HG03460 (cell line): Measurements from ENCODE around the gene RGS19.

Experiments used
- ATAC-seq: cut with Tn5 transposase; IDR thresholded peaks from one replicate; pipeline ENCODE4 v1.9.1; 2021; ENCODE audit not compliant: unreplicated experiment

RGS19 gene

DNA sequence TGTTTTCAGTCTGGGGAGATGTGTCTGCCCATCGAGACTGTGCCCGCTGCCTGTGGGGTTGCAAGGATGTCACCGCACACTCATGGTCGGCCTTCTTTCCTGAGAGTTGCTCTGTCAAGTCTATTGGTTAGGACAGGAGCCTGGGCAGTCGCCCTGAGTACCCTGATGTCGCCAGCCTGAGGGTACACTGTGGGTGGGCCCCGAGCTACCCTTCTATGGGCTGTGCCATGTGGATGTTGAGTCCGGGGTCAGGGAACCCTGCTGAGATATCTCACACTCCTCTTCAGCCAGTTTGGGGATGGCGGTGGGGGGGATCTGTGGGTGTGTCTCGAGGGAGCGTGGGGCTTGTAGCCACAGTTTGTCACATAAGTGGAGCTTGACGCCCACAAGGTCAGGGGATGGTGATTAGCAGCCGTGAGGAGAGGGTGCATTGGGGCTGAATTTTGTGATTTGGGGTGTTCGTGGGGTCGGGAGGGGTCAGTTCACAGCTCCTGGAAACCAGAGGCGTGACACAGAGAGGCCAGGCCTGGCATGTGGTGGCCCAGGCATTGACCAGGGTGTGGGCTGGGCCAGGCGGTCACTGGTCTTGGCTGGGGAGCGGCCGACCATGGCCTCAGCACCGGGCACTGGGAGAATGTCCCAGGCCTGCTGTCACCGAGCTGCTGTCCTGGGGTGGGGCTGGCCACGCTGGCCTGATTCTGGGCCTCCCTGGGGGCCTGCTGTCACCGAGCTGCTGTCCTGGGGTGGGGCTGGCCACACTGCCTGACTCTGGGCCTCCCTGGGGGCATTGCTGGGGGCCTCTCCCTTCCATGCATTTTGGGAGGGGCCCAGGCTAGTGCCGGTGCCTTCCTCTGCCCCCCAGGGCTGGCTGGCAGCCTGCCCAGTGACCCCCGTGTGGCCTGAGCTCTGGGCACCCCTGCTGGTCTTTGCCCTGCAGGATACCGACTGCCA lies 29.7 kb upstream of the RGS19 start:
- ATAC-seq: no peak

DNA sequence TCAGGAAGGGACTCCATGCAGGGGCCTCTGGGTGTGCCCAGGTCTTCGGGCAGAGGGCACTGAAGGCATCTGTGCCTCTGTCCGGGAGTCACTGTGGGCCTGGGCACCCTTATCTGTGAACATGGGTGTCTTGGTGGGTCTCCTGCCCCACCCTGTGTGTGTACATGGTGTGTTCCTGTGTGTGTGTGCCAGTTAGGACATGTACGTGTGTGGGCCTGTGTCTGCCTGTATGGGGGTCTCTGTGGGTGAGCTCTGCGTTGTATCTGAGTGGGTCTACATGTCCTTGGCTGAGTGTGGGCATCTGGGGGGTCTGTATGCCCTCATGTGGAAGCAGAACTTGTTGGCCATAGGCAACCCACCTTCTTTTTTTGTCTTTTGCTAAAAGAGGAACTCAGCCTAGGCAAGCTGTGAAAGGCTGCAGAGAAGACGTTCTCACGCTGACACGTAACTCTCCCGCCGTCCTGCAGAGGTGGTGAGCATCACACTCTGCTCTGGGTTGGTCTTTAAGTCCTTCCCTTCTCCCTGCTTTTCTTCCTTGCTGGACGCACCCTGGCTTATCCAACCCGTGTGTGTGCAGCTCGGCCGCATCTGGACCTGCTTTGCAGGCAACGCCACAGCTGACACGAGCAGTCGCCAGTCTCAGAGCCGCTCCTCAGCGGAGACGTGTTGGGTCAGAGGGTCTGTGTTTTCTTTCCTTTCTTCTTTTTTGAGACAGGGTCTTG lies 28.6 kb upstream of the RGS19 start:
- no peak for ATAC-seq

DNA sequence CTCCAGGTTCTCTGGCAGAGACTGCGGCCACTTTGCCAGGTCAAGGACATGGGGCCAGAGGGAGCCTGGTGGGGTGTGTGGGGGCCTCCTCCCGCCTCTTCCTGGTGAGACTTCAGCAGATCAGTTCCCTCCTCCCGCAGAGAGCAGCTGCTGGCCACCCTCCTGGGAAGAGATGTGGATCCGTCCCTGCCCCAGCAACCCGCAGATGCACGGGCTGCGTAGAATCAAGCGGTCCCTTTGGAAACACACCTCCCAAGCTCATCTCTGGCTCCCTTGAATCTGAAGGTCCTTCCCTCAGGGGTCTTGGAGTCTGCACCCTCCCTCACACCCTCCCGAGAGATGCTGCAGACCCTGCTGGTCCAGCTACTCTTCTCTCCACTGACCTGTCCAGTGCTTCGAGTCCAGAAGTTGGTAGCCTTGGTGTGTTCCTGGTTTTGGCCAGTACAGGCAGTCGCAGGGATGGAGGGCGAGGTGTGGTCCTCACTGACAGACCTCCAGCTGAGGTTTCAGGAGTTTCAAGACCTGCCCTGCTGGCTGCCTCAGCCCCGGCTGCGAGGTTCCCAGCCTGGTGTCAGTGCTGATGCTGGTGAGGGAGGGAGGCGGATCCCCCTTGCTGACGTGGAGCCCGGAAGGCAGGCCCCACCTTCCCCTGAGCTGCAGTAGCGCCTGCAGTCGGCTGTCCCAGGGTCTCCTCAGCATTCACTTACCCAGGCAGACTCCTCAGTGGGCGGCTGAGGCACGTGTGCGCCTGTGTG lies 27.8 kb upstream of the RGS19 start, which contains the start of gene NPBWR2:
Gene NPBWR2 (minus strand): TSS at position 585 of the 755 bp plus-strand sequence. CDS start 734 bp downstream, outside the sequence.
- no peak for ATAC-seq

DNA sequence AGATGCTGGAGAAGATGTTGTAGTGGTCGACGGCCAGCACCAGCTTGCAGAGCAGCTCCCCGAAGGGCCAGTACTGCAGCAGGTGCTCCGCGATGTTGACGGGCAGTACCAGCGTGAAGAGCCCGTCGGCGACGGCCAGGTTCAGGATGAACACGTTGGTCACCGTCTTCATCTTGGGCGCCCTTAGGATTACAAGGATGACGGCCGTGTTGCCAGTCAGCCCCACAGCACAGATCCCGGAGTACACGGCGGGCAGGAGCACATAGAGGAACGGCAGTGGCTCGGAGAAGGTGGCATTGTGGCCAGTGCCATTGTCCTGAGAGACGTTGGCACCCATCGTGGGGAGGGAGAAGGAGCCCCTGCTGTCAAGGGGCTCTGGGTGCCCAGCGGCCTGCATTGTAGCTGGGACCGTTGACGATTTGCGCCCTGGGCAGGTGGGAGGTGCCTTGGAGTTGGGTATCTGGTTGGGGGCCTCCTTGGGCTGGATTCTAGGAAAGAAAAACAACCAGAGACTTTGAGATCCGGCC lies 27.2 kb upstream of the RGS19 start:
- no peak for ATAC-seq

DNA sequence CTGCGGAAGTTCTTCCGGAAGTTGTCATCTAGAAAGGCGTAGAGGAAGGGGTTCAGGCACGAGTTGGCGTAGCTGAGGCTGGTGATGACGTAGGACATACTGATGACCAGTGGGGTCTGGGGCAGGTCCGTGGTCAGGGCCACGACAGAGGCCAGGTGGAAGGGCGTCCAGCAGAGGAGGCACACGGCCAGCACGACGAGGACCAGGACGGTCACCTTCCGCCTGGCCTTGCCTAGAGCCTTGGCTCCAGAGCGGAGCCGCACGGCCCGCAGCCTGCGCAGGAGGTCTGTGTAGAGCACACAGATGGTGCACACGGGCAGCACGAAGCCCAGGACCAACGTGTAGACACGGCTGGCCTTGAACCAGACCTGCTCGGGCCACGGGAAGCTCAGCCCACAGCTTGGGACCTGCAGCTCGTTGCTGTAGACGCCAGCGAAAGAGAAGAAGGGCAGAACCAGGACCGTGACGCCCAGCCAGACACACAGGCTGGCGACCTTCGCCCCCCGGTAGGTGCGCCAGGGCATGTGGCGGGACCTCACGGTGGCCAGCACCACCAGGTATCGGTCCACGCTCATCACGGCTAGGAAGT lies 26.6 kb upstream of the RGS19 start:
- no peak for ATAC-seq

DNA sequence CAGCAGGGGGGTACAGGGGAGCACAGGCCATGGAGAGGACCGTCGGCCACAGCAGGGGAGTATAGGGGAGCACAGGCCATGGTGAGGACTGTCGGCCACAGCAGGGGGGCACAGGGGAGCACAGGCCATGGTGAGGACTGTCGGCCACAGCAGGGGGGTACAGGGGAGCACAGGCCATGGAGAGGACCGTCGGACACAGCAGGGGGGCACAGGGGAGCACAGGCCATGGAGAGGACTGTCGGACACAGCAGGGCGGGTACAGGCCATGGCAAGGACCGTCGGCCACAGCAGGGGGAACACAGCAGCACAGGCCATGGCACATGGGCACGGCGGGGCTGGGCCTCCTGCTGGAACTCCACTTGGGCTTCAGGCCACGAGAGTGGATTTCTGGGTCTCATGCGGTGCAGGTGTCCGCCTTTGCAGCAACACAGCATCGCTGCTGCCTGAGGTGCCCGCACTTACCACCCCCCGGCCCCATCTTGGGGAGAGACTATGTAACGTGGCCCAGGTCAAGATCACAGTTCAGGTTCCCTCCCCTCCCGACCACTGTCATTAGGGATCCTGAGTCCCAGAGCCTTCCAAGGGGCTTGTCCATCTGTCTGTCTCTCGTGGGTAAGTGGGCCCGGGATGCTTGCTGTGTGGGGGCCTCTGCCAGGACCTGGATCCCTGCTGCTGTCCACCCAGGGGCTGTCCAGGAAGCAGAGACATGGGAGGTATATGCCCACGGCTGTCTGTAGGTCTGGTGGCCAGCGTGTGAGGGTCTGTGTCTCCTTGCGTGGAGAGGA lies 25.5 kb upstream of the RGS19 start:
- ATAC-seq: no peak

DNA sequence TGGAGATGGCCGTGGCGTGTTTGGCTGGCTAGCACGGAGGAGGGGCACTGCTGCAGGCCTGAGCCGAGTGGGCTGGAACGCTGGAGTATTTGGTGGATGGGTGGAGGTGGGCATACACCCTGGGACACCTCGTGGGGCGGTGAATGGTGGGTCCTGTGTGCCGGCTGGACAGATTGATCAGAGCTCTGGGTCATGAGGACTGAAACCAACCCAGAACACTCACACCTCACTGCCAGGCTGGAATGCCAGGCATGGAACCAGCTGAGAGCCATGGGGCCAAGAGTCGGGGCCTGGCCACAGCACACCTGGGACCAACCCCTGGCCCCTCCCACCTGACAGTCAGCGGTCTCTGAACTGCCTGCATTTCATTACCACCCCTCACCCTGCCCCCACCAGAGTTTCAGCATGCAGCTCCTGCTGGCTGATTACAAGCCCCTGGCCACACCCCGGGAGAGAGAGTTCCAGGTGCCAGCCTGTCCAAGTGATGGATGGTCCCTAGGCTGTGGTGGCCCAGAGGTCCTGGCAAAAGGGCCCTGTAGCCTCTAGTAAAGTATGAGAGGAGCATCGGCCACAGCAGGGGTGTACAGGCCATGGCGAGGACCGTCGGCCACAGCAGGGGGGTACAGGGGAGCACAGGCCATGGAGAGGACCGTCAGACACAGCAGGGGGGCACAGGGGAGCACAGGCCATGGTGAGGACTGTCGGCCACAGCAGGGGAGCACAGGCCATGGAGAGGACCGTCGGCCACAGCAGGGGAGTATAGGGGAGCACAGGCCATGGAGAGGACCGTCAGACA lies 24.8 kb upstream of the RGS19 start:
- ATAC-seq: no peak

DNA sequence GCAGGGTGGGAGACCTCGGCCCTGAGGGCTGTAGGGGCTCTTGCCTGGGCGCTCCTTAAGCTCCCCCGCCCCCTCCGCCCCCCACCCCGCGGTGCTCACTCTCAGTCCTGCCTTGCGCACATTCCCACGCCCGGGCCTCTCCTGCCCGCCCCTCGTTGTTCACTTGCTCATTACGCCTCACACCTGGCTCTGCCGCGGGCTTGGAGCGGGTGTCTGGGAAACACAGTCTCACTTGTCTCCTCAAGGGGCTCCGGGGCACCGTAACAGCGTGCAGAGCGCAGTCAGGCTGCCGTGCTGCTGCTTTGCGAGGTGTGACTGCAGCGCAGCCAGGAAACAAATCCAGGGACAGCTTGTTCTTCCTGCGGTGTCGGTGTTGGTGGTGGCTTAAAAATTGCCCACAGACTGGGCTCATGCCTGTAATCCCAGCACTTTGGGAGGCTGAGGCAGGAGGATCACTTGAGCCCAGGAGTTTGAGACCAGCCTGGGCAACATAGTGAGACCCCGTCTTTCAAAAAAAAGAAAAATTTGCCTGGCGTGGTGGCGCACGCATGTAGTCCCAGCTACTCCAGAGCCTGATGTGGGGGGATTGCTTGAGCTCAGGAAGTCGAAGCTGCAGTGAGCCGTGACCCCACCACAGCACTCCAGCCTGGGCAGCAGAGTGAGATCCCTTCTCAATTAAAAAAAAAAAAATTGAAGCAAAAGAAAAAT lies 23.5 kb upstream of the RGS19 start:
- ATAC-seq: no peak

DNA sequence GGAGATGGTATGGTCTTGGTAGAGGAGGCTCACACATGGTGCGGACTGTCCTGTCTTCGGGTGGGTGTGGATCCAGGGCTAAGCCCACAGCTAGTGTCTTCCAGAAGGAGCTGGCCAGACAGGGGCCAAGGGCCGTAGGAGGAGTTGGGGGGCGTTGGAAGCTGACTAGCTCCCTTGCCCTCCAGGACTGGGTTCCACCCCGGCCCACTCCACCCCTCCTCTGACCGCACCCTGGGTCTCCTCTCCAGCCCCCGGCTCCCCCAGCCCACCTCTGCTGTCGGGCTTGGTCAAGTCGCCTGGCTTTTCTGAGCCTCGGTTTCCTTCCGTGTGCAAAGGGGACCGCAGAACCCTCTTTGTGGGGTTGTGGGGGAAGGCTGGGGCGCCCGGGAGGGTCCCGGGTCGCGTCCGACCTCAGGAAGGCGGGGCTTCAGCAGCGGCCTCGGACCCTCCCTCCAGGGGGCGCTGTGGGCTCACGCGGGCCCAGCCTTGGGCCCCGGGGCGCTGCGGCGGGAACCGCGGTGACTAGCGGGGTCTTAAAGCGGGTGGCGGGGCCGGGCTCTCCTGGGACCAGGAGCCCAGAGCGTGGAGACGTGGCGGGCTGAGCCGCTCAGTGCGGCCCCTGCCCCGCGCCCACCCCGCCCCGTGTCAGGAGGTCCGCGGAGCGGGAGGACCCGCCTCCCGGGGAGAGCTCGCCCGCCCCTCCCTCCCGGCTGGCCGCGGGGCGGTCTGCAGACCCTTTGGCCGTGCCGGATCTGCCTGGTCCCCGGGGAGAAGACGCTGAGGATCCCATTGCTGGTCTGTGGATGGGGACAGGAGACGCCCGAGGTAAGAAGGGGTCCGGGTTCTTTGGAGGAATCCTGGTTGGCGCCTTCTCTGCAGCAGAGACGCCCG lies 22.7 kb upstream of the RGS19 start:
- no peak for ATAC-seq

DNA sequence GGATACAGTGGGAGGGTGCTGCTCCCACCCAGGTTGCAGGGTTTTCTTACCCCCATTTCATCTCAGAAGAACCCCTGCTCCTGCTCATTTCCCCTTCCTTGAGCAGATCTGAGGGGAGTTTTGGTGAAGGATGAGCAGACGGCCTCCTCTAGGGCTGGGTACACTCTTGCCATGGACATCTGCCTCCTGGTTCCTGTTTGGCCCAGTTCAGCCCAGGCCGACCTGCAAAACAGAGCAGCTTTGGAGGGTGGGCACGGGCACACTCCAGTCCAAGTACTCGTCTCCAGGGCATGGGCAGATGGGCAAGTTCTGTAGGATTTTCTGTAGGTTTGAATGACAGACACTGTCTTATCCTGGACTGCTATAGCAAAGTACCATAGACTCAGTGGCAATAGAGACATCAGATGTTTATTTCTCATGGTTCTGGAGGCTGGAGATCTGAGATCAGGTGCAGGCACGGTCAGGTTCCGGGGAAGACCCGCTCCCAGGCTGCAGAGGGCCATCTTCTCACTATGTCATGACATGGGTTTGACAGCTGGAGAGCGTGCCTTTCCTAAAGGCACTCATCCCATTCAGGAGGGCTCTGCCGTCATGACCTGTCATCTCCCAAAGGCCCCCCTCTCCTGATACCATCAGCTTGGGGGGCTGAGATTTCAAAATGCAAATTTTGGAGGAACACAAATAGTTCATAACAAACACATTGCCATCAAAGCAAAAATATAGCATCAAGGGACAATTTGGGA lies 21.8 kb upstream of the RGS19 start:
- no peak for ATAC-seq

DNA sequence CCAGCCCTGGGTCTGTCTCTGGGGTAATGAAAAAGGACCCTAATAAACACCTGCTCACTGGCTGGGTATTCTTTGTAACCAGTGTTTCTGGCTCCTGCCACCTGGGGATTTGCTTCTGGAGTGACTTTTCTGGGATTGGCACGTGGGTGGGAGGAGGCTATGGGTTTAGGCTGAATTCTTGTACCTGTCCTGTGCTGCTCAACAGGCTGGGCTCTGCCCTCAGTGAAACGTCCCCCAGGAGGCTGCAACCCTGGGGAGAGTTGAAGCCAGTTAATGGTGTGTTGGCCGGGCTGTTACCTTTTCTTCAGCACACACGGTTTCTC lies 21.2 kb upstream of the RGS19 start:
- no peak for ATAC-seq

DNA sequence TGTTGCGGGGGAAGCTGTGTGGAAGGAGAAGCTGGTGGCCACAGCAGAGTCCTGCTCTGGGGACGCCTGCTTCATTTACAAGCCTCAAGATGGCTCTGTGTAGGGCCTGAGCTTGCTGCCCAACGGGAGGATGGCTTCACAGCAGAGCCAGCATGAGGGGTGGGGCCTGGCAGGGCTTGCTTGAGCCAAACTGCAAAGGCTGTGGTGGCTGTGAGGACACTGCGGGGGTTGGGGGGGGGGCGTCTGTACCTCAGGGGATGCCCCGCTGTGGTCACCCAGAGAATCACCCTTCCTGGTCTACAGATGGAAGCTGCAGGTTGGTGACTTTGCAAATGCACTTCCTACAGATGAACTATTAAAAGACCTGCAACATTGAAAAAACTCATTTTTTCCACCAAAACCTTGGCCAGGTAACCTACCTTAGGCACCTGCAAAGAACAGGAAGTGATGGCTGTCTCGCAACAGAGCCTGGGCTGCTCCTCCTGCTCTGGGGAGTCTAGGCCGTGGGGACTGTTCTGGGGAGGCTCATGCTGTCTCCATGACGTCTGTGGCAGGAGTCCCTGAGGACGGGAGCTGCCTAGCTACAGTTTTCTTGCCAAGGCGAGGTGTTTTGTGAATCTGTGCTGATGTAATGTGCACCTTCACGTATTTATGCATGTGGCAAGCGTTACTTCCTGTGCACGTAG lies 20.7 kb upstream of the RGS19 start:
- ATAC-seq: no peak

DNA sequence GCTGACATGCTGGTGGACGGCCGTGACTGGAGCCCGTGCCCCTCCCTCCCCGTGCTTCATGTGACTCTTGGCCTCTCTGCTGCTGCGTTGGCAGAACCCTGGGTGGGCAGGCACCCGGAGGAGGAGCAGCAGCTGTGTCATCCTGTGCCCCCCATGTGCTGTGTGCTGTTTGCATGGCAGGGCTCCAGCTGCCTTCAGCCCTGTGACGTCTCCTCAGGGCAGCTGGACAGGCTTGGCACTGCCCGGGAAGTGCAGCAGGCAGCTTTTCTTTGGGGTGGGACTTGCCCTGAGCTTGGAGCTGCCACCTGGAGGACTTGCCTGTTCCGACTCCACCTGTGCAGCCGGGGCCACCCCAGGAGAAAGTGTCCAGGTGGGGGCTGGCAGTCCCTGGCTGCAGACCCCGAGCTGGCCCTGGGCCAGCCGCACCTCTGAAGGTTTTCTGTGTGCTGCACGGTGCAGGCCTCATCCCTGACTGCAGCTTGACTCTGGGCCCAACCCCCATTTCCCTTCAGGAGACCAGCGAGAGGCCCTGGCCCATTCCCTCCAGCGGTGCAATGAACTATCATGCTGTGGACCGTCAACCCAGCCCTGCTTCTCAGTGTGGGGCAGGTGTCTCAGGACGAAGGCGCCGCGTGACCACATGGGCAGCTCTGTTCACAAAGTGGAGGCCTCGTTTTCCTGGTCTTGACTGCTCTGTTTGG lies 19.9 kb upstream of the RGS19 start:
- ATAC-seq: no peak

DNA sequence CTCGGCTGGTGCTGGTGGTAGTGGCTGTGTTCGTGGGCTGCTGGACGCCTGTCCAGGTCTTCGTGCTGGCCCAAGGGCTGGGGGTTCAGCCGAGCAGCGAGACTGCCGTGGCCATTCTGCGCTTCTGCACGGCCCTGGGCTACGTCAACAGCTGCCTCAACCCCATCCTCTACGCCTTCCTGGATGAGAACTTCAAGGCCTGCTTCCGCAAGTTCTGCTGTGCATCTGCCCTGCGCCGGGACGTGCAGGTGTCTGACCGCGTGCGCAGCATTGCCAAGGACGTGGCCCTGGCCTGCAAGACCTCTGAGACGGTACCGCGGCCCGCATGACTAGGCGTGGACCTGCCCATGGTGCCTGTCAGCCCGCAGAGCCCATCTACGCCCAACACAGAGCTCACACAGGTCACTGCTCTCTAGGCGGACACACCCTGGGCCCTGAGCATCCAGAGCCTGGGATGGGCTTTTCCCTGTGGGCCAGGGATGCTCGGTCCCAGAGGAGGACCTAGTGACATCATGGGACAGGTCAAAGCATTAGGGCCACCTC lies 19.2 kb upstream of the RGS19 start:
- no peak for ATAC-seq

DNA sequence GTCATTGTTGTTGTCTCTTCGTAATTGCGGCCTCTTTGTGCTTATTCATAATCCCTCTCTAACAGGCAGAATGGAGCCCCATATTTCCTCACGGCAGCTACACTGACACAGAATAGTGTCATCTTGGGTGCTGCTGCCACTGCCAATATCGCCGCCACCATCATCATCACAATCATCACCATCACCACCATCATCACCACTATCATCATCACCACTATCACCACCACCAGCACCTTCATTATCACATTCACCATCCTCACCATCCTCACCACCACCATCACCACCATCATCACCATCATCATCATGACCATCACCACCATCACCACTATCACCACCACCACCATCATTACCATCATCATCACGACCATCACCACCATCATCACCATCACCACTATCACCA lies 17.2 kb upstream of the RGS19 start:
- ATAC-seq: no peak

DNA sequence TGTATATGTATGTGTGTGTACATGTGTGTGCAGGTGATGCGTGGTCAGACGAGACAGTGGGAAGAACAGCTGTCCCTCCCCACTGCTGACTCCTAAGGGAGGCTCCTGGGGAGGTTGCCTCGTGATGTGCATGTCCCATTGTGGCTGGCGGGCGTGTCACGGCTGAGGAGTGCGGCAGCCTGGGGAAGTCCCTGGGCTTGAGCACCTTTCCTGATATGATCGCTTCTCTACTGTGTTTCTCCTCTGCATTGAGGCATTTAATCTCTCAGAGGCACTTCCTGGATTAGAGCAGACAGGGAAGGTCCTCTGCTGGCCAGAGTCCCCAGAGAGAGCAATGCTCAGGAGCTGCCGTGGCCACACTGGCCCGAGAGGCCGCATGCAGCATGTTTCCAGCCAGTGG lies 16.6 kb upstream of the RGS19 start:
- ATAC-seq: no peak
